Neural cell (in vitro differentiated cells): ENCODE data around the gene ZFX. TPM values are rescaled to one million over a fixed set of nuclear protein-coding genes. Genes with fewer than 3 reads are reported as not detected.

Source experiments
- H2AFZ ChIP-seq: fragments of 200-600, 300-800 bp; sonication (generic), shearing (Covaris generic); 2 replicates; pipeline ENCODE4 v1.6.0; 2014; ENCODE audit warnings: low read depth, mild to moderate bottlenecking, antibody characterized with exemption, low read length, moderate library complexity
- H3F3A ChIP-seq: fragments of 200-600 bp; shearing (Covaris generic); 2 replicates; pipeline ENCODE4 v1.6.1; 2016; ENCODE audit warnings: mild to moderate bottlenecking, moderate library complexity, mixed read lengths, antibody characterized with exemption, low read length; ENCODE audit not compliant: insufficient read depth, poor library complexity, severe bottlenecking
- H3K27ac ChIP-seq: fragments of 200-600, 300-800 bp; sonication (generic), shearing (Covaris generic); 2 replicates; pipeline ENCODE4 v1.5.1; 2014; ENCODE audit warnings: mild to moderate bottlenecking, low read length, moderate library complexity
- H3K27me3 ChIP-seq: fragments of 300-800, 200-600 bp; sonication (generic), shearing (Covaris generic); 2 replicates; pipeline ENCODE4 v1.6.0; 2014; ENCODE audit warnings: mild to moderate bottlenecking, low read depth, low read length, moderate library complexity; ENCODE audit not compliant: insufficient read depth
- H3K36me3 ChIP-seq: fragments of 300-800, 200-600 bp; sonication (generic), shearing (Covaris generic); 2 replicates; pipeline ENCODE4 v1.5.1; 2014; ENCODE audit warnings: mild to moderate bottlenecking, antibody characterized with exemption, low read length, moderate library complexity; ENCODE audit not compliant: insufficient read depth
- H3K4me2 ChIP-seq: fragments of 300-800, 200-600 bp; sonication (generic), shearing (Covaris generic); 2 replicates; pipeline ENCODE4 v1.6.0; 2014; ENCODE audit warnings: mild to moderate bottlenecking, low read length
- H3K4me3 ChIP-seq: fragments of 300-800, 200-600 bp; sonication (generic), shearing (Covaris generic); 2 replicates; pipeline ENCODE4 v1.5.1; 2014; ENCODE audit warnings: mild to moderate bottlenecking, low read length, moderate library complexity
- H3K79me2 ChIP-seq: fragments of 200-600 bp; shearing (Covaris generic); replicated peaks from 2 replicates; pipeline ENCODE4 v1.6.0; 2014; ENCODE audit warnings: mild to moderate bottlenecking, low read length, moderate library complexity; ENCODE audit not compliant: insufficient read depth
- H3K9ac ChIP-seq: fragments of 300-800, 200-600 bp; sonication (generic), shearing (Covaris generic); 2 replicates; pipeline ENCODE4 v1.6.1; 2016; ENCODE audit warnings: mild to moderate bottlenecking, low read length, mixed read lengths
- H3K9me2 ChIP-seq: fragments of 200-600 bp; shearing (Covaris generic); 2 replicates; pipeline ENCODE4 v1.6.1; 2016; ENCODE audit warnings: mild to moderate bottlenecking, low read length, mixed read lengths; ENCODE audit not compliant: insufficient read depth
- H3K9me3 ChIP-seq: fragments of 200-600, 300-800 bp; sonication (generic), shearing (Covaris generic); 2 replicates; pipeline ENCODE4 v1.6.1; 2016; ENCODE audit warnings: mild to moderate bottlenecking, mixed run types, low read length, moderate library complexity, mixed read lengths
- H4K20me1 ChIP-seq: fragments of 200-600 bp; shearing (Covaris generic); 2 replicates; pipeline ENCODE4 v1.6.1; 2016; ENCODE audit warnings: mild to moderate bottlenecking, mixed run types; ENCODE audit not compliant: insufficient read depth
- EP300 ChIP-seq: fragments of 450-650 bp; conservative IDR thresholded peaks from 2 replicates; pipeline ENCODE4 v1.6.1; 2014; ENCODE audit warnings: antibody characterized with exemption, mild to moderate bottlenecking, moderate library complexity; ENCODE audit not compliant: poor library complexity, severe bottlenecking
- EZH2 ChIP-seq: fragments of 200-600, 300-800 bp; shearing (Covaris generic), sonication (generic); IDR thresholded peaks from 2 replicates; pipeline ENCODE4 v1.6.1; 2014; ENCODE audit warnings: antibody characterized with exemption, low read length, borderline replicate concordance, mild to moderate bottlenecking; ENCODE audit not compliant: insufficient read depth, poor library complexity, severe bottlenecking
- MXI1 ChIP-seq: fragments of 450-650 bp; conservative IDR thresholded peaks from 2 replicates; pipeline ENCODE4 v1.6.1; 2014; ENCODE audit warnings: antibody characterized with exemption, mild to moderate bottlenecking; ENCODE audit not compliant: poor library complexity, severe bottlenecking
- POLR2AphosphoS5 ChIP-seq: IDR thresholded peaks from 2 replicates; pipeline ENCODE4 v1.6.1; 2012
- RAD21 ChIP-seq: fragments of 450-650 bp; conservative IDR thresholded peaks from 2 replicates; pipeline ENCODE4 v1.6.1; 2014; ENCODE audit warnings: antibody characterized with exemption, mild to moderate bottlenecking, moderate library complexity
- SMC3 ChIP-seq: fragments of 450-650 bp; conservative IDR thresholded peaks from 2 replicates; pipeline ENCODE4 v1.6.1; 2014; ENCODE audit warnings: antibody characterized with exemption, mild to moderate bottlenecking, moderate library complexity; ENCODE audit not compliant: poor library complexity
- TAF1 ChIP-seq: IDR thresholded peaks from 2 replicates; pipeline ENCODE4 v1.6.1; 2012; ENCODE audit warnings: low read depth
- polyA plus RNA-seq: library from polyadenylated mRNA; depleted of rRNA; stranded (reverse); fragments of >200 nt; gene quantifications from 2 replicates; pipeline ENCODE4 v1.2.3, GENCODE V29; 2014
- TF ChIP-seq, protein P1 (sequence below): IDR thresholded peaks from 2 replicates; pipeline ENCODE4 v1.6.1; 2012; ENCODE audit warnings: borderline replicate concordance
- TF ChIP-seq, protein P2 (sequence below): fragments of 450-650 bp; IDR thresholded peaks from 2 replicates; pipeline ENCODE4 v1.5.1; 2014; ENCODE audit warnings: antibody characterized with exemption, mild to moderate bottlenecking, moderate library complexity; ENCODE audit not compliant: poor library complexity, severe bottlenecking

ZFX gene
- polyA plus RNA-seq, 1 donor from 2014 or later: 12.5 TPM

DNA sequence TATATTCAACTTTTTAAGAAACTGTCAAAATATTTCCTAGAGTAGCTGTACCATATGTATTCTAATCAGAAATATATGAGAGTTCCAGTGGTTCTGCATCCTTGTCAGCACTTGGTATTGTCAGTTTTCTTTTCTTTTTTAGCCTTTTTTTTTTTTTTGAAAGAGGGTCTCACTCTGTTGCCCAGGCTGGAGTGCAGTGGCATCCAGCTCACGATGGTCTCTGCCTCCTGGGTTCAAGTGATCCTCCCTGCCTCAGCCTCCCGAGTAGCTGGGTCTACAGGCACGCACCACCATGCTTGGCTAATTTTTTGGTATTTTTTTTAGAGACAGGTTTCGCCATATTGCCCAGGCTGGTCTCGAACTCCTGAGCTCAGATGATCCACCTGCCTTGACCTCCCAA is 79.1 kb downstream of the ZFX start:
- Histone ChIP-seq H3F3A (no peaks in the 10 kb centered on the region), H3K9me2 (no peaks in the 10 kb centered on the region), H4K20me1 (no peaks in the 10 kb centered on the region), H3K27me3 (no peaks in the 10 kb centered on the region), H2AFZ (no peak overlapping the region), H3K4me3 (no peak overlapping the region), H3K9me3 (no peaks in the 10 kb centered on the region), H3K9ac (no peak overlapping the region), H3K4me2 (no peak overlapping the region), H3K36me3 (no peaks in the 10 kb centered on the region), H3K27ac (no peak overlapping the region), H3K79me2 (no peaks in the 10 kb centered on the region)
- TF ChIP-seq EP300: no peak
- TF ChIP-seq, protein P1, sequence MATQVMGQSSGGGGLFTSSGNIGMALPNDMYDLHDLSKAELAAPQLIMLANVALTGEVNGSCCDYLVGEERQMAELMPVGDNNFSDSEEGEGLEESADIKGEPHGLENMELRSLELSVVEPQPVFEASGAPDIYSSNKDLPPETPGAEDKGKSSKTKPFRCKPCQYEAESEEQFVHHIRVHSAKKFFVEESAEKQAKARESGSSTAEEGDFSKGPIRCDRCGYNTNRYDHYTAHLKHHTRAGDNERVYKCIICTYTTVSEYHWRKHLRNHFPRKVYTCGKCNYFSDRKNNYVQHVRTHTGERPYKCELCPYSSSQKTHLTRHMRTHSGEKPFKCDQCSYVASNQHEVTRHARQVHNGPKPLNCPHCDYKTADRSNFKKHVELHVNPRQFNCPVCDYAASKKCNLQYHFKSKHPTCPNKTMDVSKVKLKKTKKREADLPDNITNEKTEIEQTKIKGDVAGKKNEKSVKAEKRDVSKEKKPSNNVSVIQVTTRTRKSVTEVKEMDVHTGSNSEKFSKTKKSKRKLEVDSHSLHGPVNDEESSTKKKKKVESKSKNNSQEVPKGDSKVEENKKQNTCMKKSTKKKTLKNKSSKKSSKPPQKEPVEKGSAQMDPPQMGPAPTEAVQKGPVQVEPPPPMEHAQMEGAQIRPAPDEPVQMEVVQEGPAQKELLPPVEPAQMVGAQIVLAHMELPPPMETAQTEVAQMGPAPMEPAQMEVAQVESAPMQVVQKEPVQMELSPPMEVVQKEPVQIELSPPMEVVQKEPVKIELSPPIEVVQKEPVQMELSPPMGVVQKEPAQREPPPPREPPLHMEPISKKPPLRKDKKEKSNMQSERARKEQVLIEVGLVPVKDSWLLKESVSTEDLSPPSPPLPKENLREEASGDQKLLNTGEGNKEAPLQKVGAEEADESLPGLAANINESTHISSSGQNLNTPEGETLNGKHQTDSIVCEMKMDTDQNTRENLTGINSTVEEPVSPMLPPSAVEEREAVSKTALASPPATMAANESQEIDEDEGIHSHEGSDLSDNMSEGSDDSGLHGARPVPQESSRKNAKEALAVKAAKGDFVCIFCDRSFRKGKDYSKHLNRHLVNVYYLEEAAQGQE: no peak
- TF ChIP-seq RAD21: no peak
- no peak for TF ChIP-seq POLR2AphosphoS5
- no peak for TF ChIP-seq EZH2
- TF ChIP-seq TAF1: no peak
- no peak for TF ChIP-seq SMC3
- no peak for TF ChIP-seq MXI1
- TF ChIP-seq, protein P2, sequence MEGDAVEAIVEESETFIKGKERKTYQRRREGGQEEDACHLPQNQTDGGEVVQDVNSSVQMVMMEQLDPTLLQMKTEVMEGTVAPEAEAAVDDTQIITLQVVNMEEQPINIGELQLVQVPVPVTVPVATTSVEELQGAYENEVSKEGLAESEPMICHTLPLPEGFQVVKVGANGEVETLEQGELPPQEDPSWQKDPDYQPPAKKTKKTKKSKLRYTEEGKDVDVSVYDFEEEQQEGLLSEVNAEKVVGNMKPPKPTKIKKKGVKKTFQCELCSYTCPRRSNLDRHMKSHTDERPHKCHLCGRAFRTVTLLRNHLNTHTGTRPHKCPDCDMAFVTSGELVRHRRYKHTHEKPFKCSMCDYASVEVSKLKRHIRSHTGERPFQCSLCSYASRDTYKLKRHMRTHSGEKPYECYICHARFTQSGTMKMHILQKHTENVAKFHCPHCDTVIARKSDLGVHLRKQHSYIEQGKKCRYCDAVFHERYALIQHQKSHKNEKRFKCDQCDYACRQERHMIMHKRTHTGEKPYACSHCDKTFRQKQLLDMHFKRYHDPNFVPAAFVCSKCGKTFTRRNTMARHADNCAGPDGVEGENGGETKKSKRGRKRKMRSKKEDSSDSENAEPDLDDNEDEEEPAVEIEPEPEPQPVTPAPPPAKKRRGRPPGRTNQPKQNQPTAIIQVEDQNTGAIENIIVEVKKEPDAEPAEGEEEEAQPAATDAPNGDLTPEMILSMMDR: no peak

DNA sequence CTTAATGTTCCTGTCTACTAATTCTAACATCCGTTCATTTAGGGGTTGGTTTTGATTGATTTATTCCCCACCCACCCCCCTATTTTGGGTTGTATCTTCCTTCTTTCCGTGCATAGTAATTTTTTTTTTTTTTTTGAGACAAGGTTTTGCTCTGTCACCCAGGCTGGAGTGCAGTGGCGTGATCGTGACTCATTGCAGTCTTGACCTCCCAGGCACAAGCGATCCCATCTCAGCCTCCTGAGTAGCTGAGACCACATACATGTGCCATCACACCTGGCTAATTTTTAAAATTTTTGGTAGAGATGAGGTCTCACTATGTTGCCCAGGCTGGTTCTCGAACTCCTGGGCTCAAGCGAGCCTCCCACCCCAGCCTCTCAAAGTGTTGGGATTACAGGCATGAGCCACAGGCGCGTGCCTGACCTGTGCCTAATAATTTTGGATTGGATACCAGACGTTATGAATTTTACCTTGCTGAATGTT is 79.9 kb downstream of the ZFX start:
- Histone ChIP-seq H3K36me3 (no peaks in the 10 kb centered on the region), H3K4me3 (no peak overlapping the region), H2AFZ (no peak overlapping the region), H3K9ac (no peak overlapping the region), H3K27ac (no peak overlapping the region), H3K27me3 (no peaks in the 10 kb centered on the region), H3K9me2 (no peaks in the 10 kb centered on the region), H3K79me2 (no peaks in the 10 kb centered on the region), H4K20me1 (no peaks in the 10 kb centered on the region), H3K9me3 (no peaks in the 10 kb centered on the region), H3F3A (no peaks in the 10 kb centered on the region), H3K4me2 (no peak overlapping the region)
- no peak for TF ChIP-seq TAF1
- TF ChIP-seq POLR2AphosphoS5: no peak
- TF ChIP-seq, protein P1: no peak
- TF ChIP-seq MXI1: no peak
- no peak for TF ChIP-seq RAD21
- no peak for TF ChIP-seq SMC3
- TF ChIP-seq, protein P2: no peak
- no peak for TF ChIP-seq EP300
